ENCODE data around the gene SBNO2.

SBNO2 gene

GRCh38 chr19:1070931-1071791 lies 102.9 kb downstream of the SBNO2 start:
- no peak for DNase-seq (ENCODE audit: low read depth in 2 of 2)

- no peak for DNase-seq (ENCODE audit: low read depth in 2 of 2)
Measured at GRCh38 chr19:1070576-1070930, 103.5 kb downstream of the SBNO2 start.

GRCh38 chr19:1069009-1069779 lies 104.9 kb downstream of the SBNO2 start:
- no peak for DNase-seq (ENCODE audit: low read depth in 2 of 2)

- peak in 1 of 2 donors; percentile 53 for DNase-seq (ENCODE audit: low read depth in 2 of 2)
Measured at GRCh38 chr19:1068009-1069001, 105.8 kb downstream of the SBNO2 start.

GRCh38 chr19:1067341-1067957 lies 106.6 kb downstream of the SBNO2 start:
- DNase-seq (ENCODE audit: low read depth in 2 of 2): no peak

- peak; percentile 54 to 60 for DNase-seq (ENCODE audit: low read depth in 2 of 2)
Measured at GRCh38 chr19:1066748-1067340, 107.2 kb downstream of the SBNO2 start, which contains the start of gene ARHGAP45. ARHGAP45 (plus strand) TSS chr19:1067167; CDS start chr19:1067406, 239 bp downstream.

GRCh38 chr19:1066251-1066747 lies 107.8 kb downstream of the SBNO2 start:
- DNase-seq (ENCODE audit: low read depth in 2 of 2): no peak

GRCh38 chr19:1065606-1066109 lies 108.4 kb downstream of the SBNO2 start:
- DNase-seq (ENCODE audit: low read depth in 2 of 2): no peak

- no peak for DNase-seq (ENCODE audit: low read depth in 2 of 2)
Measured at GRCh38 chr19:1064661-1065605, 109.1 kb downstream of the SBNO2 start.

GRCh38 chr19:1063909-1064660 lies 110.0 kb downstream of the SBNO2 start:
- DNase-seq (ENCODE audit: low read depth in 2 of 2): no peak

- no peak for DNase-seq (ENCODE audit: low read depth in 2 of 2)
Measured at GRCh38 chr19:1063030-1063908, 110.8 kb downstream of the SBNO2 start.

GRCh38 chr19:1062387-1063029 lies 111.6 kb downstream of the SBNO2 start:
- no peak for DNase-seq (ENCODE audit: low read depth in 2 of 2)

GRCh38 chr19:1061987-1062386 lies 112.1 kb downstream of the SBNO2 start:
- DNase-seq (ENCODE audit: low read depth in 2 of 2): no peak

GRCh38 chr19:1060689-1061088 lies 113.4 kb downstream of the SBNO2 start:
- DNase-seq (ENCODE audit: low read depth in 2 of 2): no peak

- no peak for DNase-seq (ENCODE audit: low read depth in 2 of 2)
Measured at GRCh38 chr19:1058112-1058511, 116.0 kb downstream of the SBNO2 start.
